GM12872 (cell line): Measurements from ENCODE around the gene SIPA1L3.

Experiments used
- CTCF ChIP-seq: IDR thresholded peaks from 3 replicates; pipeline ENCODE4 v1.5.1; 2011; ENCODE audit warnings: low read depth, mild to moderate bottlenecking, low read length, moderate library complexity; ENCODE audit not compliant: insufficient read depth

SIPA1L3 gene

GRCh38 chr19:38056646-38057045 is 149.6 kb downstream of the SIPA1L3 start:
- TF ChIP-seq CTCF: no peak

- no peak for TF ChIP-seq CTCF
These were observed 151.1 kb downstream of the SIPA1L3 start for GRCh38 chr19:38057959-38058690.

- TF ChIP-seq CTCF: no peak
These were observed 152.9 kb downstream of the SIPA1L3 start for GRCh38 chr19:38059897-38060296.

- TF ChIP-seq CTCF: no peak
These were observed 153.3 kb downstream of the SIPA1L3 start for GRCh38 chr19:38060331-38060730.

- TF ChIP-seq CTCF: no peak
These were observed 154.3 kb downstream of the SIPA1L3 start for GRCh38 chr19:38061294-38061693.

- TF ChIP-seq CTCF: no peak
These were observed 156.2 kb downstream of the SIPA1L3 start for GRCh38 chr19:38062959-38063761.

- no peak for TF ChIP-seq CTCF
These were observed 156.9 kb downstream of the SIPA1L3 start for GRCh38 chr19:38063928-38064327.
